HG03095 (cell line): ENCODE results near the gene TEN1.
"Not testable (repeated sequence)": the region's sequence is repeated elsewhere in the genome, so short reads cannot be mapped to it uniquely, and the experiment has no call there.

ENCODE experiments used
- ATAC-seq: cut with Tn5 transposase; IDR thresholded peaks from one replicate; pipeline ENCODE4 v1.9.1; 2021; ENCODE audit warnings: moderate library complexity; ENCODE audit not compliant: unreplicated experiment

Gene TEN1

GRCh38 chr17:76024353-76024752, 45.3 kb downstream of the TEN1 start:
- no peak for ATAC-seq

- ATAC-seq: no peak
Measured at GRCh38 chr17:76025294-76025693, 46.3 kb downstream of the TEN1 start.

DNA sequence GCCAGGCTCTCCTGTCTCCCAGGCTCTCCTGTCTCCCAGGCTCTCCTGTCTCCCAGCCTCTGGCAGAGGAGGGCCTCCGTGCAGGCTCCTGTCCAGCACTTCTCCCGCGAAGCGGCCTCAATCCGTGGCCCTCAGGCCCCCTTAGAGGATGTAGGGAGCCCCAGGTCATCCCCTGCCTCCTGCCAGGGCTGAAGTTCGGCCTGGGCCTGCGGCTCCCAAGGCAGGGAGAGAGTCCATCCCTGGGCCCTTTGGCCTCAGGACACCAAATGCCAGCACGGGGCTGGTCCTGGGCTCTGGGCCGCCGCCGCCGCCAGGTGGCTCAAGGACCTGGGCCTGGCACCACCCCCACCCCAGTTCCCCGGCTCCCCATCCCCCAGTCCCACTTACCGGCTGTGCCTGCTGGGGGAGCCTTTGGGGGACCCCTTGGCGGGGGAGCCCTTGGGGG, 47.7 kb downstream of the TEN1 start:
- ATAC-seq: no peak

DNA sequence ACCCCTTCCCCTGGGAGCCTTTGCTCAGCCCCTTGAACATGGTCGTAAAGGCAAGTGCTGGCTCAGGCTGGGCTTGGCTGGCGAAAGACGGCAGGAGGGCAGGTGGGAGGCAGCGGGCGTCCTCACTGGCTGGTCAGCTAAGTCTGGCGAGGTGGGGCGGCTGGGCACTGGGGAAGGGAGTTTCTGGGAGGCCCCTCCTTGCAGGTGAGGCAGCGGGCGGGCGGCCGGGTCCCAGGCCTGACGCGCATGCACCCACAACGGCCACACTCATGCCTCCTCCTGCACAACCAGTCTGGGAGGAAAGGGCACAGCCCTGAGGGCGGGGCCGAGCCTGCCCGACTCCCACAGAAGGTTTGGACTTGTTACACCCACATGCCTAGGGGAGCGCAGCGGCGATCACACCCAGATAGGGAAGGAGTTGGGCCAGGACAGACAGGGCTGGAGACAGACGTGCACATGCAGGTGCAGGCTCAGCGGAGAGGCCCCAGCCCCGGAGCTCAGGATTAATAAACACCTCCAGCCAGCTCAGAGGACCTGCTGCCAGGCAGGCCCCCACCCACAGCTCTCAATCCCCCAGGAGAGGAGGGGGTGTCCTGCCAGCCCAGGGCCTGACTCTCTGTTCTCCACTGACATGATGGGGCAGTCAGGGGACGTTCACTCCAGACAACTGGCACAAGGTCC, 48.3 kb downstream of the TEN1 start, which contains the start of gene EVPL:
Gene EVPL, minus strand, starts transcription at position 148 of the 681 bp plus-strand sequence. Its CDS starts 108 bp downstream, at position 40.
- ATAC-seq: no peak

DNA sequence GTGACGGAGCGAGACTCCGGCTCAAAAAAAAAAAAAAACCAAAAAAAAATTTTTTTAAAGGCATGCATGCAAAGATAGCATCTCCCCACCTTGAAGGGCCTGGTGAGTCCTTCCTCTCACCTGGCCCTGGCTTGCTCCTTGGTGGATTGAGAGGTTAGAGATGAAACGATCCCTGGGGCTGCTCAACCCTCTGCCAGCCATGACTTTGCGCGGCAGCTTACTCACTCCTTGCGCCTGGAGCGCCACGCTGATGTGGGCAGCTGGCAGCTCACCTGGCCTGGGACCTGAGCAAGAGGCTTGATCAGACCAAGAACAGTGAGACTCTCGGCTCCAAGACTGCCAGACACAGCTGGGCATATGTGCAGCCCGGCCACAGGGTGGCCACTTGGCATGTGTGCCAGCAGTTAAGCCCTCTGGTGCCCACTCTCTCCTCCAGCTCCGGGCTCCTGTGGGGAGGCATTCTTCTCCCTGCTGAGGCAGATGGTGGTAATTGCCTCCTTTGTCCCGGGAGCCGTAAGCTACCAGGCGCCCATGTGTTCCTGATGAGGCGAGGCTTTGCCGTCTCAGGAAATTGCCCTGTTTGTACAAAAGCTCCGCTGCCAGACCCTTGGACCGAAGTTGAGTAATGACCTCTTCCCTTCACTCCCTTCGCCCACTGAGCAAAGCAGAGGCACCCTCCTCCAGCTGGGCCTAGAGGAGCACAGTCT, 53.2 kb downstream of the TEN1 start:
- no peak for ATAC-seq

GRCh38 chr17:76032780-76033108, 53.7 kb downstream of the TEN1 start:
- no peak for ATAC-seq

DNA sequence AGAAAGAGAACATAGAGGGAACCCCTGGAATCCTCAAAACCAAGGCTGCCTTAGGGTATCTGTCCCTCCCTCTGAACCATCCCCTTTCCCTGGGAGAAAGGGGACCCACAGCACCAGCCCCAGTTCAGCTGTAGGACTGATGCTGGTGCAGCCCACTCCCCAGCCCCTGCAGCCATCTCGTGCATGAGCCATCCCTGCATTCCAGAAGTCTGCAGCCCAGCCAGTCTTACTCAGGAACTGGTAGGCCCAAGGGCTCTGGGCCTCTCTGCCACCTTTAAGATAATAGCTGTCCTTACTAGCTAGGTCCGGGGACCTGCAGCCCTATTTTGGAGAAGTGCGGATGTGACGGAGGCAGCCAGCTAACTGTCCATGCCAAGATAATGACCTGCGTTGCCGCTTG, 54.1 kb downstream of the TEN1 start:
- no peak for ATAC-seq

GRCh38 chr17:76034428-76035350, 55.6 kb downstream of the TEN1 start:
- no peak for ATAC-seq

DNA sequence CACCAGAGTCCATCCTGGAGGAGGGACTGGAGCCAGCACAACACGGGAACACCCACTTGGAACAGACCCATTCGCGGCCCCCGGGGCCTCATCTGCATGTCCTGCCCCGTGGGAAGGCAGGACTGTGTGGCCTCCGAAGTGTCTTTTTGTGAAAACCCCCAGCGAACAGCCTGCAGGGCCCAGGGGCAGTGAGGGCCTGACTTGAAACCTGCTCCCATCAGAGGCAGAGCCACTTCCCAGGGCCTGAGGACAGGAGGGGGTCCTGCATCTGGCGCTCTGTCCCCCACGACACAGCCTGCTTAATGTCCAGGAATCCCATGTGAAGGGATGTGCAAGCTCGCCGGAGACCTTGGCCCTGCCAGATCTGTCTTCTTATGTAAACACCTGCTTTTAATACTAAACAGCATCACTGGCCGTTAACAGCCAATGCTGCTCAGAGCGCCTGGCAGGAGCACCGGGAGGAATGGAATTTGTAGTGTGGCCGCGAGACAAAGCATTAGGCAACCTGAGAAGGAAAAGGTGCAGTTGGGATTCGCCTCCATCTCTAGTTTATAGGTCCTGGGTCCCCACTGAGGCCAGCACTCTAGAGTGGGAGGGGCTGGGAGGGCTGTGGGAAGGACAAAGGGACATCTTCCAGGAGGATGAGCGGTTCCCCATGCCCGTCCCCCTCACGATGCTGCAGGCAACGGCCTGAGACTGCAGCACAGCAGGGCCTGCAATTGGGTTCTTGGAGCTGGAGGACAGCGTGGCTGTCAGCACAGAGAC, 57.6 kb downstream of the TEN1 start:
- no peak for ATAC-seq

- no peak for ATAC-seq
Measured at GRCh38 chr17:76038050-76038449, 59.0 kb downstream of the TEN1 start.

GRCh38 chr17:76039121-76039520, 60.1 kb downstream of the TEN1 start:
- no peak for ATAC-seq

DNA sequence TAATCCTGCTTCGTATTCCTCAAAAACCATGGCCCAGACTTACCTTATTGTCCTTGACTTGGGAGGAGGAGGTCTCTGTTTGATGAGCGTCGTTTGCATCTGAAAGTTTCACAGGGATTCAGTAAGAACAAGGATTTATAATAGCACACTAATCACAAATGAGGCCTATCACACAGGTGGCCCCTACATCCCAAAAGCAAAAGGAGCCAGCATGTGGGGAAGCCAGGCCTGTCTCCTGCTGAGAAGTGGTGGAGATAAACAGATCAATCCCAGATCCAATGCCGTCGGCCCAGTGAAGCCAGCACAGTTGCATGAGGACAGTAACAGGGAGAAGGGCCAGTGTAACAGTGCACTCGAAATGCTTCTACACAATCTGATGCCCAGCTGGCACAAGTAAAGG, 61.3 kb downstream of the TEN1 start:
- no peak for ATAC-seq

DNA sequence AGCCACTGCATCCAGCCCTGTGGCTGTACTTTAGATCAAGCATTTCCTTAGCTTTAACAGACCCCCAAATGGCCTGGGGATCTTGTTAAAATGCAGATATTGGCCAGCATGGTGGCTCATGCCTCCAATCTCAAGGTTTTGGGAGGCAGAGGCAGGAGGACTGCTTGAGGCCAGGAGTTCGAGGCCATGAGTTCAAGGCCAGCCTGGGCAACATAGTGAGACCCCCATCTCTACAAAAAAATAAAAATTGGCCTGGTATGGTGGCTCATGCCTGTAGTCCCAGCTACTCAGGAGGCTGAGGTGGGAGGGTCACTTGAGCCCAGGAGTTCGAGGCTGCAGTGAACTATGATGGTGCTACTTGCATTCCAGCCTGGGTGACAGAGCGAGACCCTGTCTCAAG, 63.8 kb downstream of the TEN1 start:
- not testable (repeated sequence) for ATAC-seq

GRCh38 chr17:76044475-76045007, 65.5 kb downstream of the TEN1 start:
- ATAC-seq: not testable (repeated sequence)

GRCh38 chr17:76046064-76046463, 67.0 kb downstream of the TEN1 start:
- no peak for ATAC-seq

GRCh38 chr17:76048025-76048605, 69.1 kb downstream of the TEN1 start:
- ATAC-seq: no peak

DNA sequence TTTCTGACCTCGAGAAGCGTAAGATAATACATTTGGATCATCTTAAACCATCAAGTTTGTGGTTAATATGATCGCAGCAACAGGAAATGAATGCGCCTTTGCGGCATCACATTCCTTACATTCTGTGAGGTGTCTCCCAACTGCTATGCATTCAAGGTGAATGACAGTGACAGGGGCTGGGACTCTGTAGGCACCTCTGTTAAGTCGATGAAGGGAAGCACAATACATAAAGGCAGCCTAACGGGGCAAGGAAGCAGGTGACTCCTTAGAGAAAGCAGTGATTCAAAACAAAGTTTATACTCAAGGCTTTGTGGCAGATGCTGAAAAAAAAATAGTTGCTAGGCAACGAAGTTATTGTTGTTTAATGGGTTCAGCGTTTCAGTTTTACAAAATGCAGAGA, 69.7 kb downstream of the TEN1 start:
- ATAC-seq: no peak

DNA sequence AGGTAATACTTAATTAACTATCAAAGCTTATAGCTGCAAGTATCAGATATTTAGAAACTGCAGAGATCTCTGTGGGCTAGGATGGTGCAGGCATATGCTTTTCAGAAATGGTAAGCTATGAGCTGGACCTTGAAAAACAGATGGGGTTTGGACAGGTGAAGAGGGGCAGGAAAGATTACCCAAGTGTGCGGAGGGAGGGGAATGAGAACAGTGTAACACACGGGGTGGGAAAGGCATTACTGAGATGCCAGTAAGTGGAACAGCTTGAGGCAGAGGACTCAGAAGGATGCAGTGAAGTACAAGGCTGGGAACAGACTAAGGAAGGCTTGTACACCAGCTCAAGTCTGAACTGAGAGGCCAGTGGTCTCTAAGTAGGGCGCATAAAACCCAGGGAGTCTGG, 70.2 kb downstream of the TEN1 start:
- no peak for ATAC-seq

- ATAC-seq: no peak
Measured at GRCh38 chr17:76049836-76050537, 70.9 kb downstream of the TEN1 start.
